ENCODE data around the gene OMD.

OMD gene

GRCh38 chr9:92408747-92409478 lies 15.4 kb downstream of the OMD start:
- DNase-seq = no peak

GRCh38 chr9:92407818-92408217 lies 16.5 kb downstream of the OMD start:
- no peak for DNase-seq

GRCh38 chr9:92406477-92406876 lies 17.8 kb downstream of the OMD start:
- DNase-seq = peak; percentile 57

- DNase-seq = no peak
Observed at GRCh38 chr9:92405818-92406217, 18.5 kb downstream of the OMD start.

- no peak for DNase-seq
Observed at GRCh38 chr9:92404042-92404836, 20.0 kb downstream of the OMD start, which contains the start of gene OGN. Gene OGN (minus strand): TSS chr9:92404578. CDS start chr9:92403407, 1,171 bp downstream.

GRCh38 chr9:92402826-92403745 lies 21.2 kb downstream of the OMD start:
- no peak for DNase-seq

GRCh38 chr9:92402360-92402759 lies 21.9 kb downstream of the OMD start:
- DNase-seq = no peak

- no peak for DNase-seq
Observed at GRCh38 chr9:92397853-92398252, 26.4 kb downstream of the OMD start.

- no peak for DNase-seq
Observed at GRCh38 chr9:92395617-92396016, 28.7 kb downstream of the OMD start.

GRCh38 chr9:92393686-92394085 lies 30.6 kb downstream of the OMD start:
- DNase-seq = no peak

GRCh38 chr9:92392690-92393089 lies 31.6 kb downstream of the OMD start:
- no peak for DNase-seq

GRCh38 chr9:92385953-92386352 lies 38.3 kb downstream of the OMD start:
- no peak for DNase-seq

- DNase-seq = no peak
Observed at GRCh38 chr9:92385477-92385876, 38.8 kb downstream of the OMD start.

GRCh38 chr9:92385001-92385400 lies 39.3 kb downstream of the OMD start:
- DNase-seq = no peak

GRCh38 chr9:92384375-92384774 lies 39.9 kb downstream of the OMD start:
- DNase-seq = no peak

- no peak for DNase-seq
Observed at GRCh38 chr9:92381775-92382174, 42.5 kb downstream of the OMD start.

GRCh38 chr9:92380603-92381002 lies 43.7 kb downstream of the OMD start:
- no peak for DNase-seq

- peak; percentile 14 for DNase-seq
Observed at GRCh38 chr9:92378865-92379560, 45.3 kb downstream of the OMD start.

- no peak for DNase-seq
Observed at GRCh38 chr9:92377876-92378275, 46.4 kb downstream of the OMD start.

- no peak for DNase-seq
Observed at GRCh38 chr9:92373167-92373566, 51.1 kb downstream of the OMD start.

GRCh38 chr9:92369075-92369474 lies 55.2 kb downstream of the OMD start:
- DNase-seq = no peak
